ENCODE measurements around the gene BLACAT1.

DNA sequence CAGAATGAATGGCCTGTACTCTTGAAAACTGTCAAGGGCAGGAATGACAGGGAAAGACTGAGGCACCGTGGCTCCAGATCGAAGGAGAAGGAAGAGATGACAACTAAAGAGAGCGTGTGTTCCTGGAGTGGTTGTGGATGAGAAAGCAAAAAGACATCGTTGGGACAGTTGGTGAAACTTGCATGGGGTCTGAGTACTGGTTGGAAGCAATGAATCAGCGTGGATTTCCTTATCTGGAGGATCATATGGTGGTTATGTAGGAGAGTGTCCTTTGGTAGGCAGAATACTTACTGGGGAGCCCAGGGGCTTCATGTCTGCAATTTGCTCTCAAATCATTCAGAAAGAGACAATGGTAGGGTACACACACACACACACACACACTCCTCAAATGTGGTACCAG is 47.9 kb downstream of the BLACAT1 start:
- TF ChIP-seq, protein P1, sequence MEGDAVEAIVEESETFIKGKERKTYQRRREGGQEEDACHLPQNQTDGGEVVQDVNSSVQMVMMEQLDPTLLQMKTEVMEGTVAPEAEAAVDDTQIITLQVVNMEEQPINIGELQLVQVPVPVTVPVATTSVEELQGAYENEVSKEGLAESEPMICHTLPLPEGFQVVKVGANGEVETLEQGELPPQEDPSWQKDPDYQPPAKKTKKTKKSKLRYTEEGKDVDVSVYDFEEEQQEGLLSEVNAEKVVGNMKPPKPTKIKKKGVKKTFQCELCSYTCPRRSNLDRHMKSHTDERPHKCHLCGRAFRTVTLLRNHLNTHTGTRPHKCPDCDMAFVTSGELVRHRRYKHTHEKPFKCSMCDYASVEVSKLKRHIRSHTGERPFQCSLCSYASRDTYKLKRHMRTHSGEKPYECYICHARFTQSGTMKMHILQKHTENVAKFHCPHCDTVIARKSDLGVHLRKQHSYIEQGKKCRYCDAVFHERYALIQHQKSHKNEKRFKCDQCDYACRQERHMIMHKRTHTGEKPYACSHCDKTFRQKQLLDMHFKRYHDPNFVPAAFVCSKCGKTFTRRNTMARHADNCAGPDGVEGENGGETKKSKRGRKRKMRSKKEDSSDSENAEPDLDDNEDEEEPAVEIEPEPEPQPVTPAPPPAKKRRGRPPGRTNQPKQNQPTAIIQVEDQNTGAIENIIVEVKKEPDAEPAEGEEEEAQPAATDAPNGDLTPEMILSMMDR (IDR thresholded peaks at IDR 0.05; ENCODE audit: low read depth, low read length) = no peak
- TF ChIP-seq EZH2phosphoT487 (IDR thresholded peaks at IDR 0.05; ENCODE audit: low read depth) = no peak

All from OCI-LY3 (cell line).